Measurements from ENCODE around the gene NEK11.

The NEK11 gene

DNA sequence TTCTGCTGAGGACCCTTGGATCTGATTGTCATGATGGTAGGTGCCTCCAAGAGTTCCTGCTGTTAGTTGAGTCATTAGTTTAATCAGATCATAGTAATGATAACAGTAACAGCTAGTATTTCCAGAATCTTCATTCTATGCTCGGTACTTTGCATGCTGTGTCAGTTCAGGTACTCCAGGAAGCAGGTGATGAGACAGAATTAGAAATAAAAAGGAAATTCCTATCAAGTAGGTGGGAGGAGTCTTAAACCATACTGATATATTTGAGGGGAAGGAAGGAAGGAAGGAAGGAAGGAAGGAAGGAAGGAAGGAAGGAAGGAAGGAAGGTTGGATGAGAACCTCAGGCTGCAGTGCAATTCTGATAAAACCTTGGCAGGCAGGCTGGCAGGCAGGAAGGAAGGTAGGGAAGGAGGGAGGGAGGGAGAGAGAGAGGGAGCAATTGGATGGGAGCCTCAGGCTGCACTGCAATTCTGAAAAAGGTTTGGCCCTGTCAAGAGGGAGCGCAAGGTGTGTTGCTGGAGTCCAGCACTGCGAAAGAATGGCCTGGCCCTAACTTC lies 206.1 kb downstream of the NEK11 start:
- no peak for DNase-seq

DNA sequence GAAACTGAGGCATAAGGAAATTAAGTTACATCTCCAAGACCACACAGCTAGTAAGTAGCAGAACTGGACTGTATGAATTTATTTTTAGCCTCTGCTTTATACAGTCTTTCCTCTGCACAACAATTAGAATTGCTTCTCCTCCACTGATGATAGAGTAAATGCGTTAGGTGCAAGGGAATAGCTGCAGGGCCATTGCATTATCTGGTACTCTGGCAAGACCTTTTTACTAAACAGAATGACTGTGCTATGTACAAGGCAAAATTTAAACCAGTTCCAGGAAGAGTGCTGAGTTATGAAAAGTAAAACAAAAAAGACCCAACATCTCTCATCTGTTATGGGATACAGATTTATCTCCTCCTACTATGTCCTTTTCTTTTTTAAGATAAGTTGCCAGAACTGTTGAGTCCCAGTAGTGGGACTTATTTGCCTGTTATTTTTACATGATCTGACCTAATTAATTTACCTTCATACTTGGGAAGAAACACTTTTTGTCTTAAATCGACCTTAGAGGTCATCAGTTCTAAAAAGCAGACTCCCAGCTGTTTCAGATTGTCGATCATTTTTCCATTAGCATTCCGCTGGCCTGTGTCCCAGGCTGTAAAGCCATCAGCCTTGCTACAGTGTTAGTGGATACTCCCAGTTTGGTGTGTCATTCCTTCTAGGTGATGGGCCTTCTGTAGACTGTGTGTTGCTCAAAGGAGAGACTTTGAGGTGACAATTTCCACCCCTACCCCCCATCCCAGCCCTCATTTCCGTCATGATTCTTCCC lies 207.4 kb downstream of the NEK11 start:
- DNase-seq = no peak

- DNase-seq = no peak
Observed at GRCh38 chr3:131236421-131236820, 209.7 kb downstream of the NEK11 start.

GRCh38 chr3:131238496-131238895 lies 211.8 kb downstream of the NEK11 start:
- no peak for DNase-seq

GRCh38 chr3:131239267-131239666 lies 212.6 kb downstream of the NEK11 start:
- DNase-seq = no peak

DNA sequence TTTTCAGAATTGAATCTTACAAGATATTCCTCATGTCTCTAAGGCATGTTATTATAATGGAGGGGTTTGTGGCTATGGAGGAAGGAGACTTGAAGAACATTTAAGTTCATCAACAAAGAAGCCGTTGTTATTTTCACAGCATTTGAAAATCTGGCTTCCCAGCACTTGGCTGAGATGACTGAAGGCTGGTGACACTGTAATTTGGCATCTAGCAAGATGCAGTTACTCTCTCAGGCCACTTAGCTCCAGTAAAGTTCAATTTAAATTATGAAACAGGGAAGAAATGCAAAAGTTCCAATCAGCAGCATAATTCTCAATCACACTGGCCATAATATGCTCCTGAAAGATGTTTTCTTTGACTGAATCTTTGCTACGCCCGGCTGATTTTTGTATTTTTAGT lies 215.5 kb downstream of the NEK11 start:
- DNase-seq = no peak

GRCh38 chr3:131250466-131250865 lies 223.8 kb downstream of the NEK11 start:
- DNase-seq = no peak

- DNase-seq = no peak
Observed at GRCh38 chr3:131260525-131260924, 233.8 kb downstream of the NEK11 start.

- DNase-seq = no peak
Observed at GRCh38 chr3:131261104-131261503, 234.4 kb downstream of the NEK11 start.

GRCh38 chr3:131275556-131275955 lies 248.9 kb downstream of the NEK11 start:
- DNase-seq = no peak

GRCh38 chr3:131277836-131278497 lies 251.3 kb downstream of the NEK11 start:
- DNase-seq = no peak

DNA sequence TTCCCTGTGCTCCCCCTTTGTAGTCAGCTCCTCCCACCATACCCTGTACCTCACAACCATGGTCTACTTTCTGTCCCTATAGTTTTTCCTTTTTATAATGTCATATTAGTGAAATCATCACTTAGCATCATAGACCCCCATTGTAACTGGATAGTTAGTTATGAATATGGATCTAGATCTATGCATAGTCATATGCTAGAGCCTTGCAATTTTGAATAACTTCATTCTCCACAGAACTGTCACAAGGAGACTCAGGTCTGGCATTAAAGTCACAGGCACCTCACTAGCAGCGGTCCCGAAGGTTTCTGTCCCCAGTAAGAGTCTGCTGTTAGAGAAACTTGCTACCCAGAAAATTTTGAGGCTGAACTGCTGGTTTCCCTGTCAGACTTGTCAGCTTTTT lies 252.9 kb downstream of the NEK11 start:
- DNase-seq = no peak

- no peak for DNase-seq
Observed at GRCh38 chr3:131282379-131282778, 255.7 kb downstream of the NEK11 start.

GRCh38 chr3:131282967-131283366 lies 256.3 kb downstream of the NEK11 start:
- no peak for DNase-seq

- DNase-seq = no peak
Observed at GRCh38 chr3:131283862-131284261, 257.2 kb downstream of the NEK11 start.

- no peak for DNase-seq
Observed at GRCh38 chr3:131284302-131284701, 257.6 kb downstream of the NEK11 start.

DNA sequence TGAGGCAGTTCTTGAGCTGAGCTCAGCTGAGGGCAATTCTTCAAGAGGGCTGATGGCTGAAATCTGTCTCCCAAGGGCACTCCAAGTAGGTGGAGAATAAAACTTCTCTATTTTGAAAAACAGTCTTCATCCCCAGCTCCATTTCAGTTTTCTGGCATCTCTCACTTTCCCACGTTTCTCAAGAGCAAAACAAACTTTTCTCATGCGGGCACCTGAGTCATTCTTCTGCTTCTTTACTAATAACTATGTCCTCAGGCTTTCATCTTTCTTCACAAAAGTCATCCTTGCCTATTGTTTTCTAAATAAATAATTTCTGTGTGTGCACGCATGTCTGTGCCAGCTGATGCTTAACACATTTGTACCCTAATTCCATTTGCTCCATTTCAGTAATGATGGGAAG lies 258.8 kb downstream of the NEK11 start:
- DNase-seq = no peak

DNA sequence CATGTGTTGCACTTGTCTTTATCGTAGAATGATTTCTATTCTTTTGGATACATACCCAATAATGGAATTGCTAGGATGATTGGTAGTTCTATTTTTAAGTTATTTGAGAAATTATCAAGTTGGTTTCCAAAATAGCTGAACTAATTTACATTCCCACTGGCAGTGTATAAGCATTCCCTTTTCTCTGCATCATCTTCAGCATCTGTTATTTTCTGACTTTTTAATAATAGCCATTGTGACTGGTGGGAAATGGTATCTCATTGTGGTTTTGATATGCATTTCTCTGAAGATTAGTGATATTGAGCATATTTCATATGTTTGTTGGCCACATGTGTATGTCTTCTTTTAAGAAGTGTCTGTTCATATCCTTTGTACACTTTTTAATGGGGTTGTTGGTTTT lies 273.2 kb downstream of the NEK11 start:
- DNase-seq = no peak

DNA sequence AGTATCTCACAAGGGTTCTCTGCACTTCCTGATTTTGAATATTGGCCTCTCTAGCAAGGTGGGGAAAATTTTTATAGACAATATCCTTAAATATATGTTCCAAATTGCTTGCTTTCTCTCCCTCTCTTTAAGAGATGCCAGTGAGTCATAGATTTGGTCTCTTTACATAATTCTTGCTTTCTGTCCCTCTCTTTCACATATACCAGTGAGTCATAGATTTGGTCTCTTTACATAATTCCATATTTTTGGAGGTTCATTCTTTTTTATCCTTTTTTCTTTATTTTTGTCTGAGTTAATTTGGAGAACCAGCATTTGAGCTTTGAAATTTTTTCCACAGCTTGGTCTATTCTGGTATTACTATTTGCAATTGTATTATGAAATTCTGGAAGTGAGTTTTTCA lies 277.2 kb downstream of the NEK11 start:
- no peak for DNase-seq

DNA sequence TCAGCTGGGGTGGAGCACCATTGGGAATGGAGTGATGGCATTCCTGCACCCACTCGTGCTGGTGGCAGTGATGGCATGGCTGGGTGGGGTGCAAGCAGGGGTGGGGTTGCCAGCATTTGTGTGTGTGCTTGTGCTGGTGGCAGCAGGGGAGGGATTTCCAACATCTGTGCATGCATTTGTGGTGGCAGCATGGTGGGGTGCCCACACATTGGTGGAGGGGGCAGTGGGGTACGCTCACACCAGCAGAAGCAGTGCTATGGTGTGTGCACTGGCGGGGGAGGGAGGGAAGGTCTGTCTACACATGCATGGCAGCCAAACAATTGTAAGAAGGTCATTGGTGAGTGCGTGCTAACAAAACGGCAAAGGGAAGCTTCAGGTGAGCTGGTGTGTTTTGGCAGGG lies 278.2 kb downstream of the NEK11 start:
- no peak for DNase-seq

- no peak for DNase-seq
Observed at GRCh38 chr3:131306242-131306641, 279.6 kb downstream of the NEK11 start.

- DNase-seq = no peak
Observed at GRCh38 chr3:131314318-131314717, 287.6 kb downstream of the NEK11 start.

DNA sequence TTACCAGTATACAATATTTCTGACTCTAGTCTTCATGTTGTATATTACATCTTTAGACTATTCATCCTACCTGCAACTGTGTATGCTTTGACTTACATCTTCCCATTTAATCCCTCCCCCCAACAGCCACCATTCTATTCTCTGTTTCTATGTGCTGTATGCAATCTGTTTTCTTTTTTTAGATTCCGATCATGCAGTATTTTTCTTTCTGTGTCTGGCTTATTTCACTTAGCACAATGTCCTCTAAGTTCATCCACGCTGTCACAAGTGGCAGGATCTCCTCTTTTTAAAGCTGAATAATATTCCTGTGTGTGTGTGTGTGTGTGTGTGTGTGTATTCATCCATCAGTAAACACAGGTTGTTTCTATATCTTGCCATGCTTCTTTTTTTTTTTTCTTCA lies 288.5 kb downstream of the NEK11 start:
- no peak for DNase-seq

- no peak for DNase-seq
Observed at GRCh38 chr3:131317667-131318066, 291.0 kb downstream of the NEK11 start.
